A673 (cell line): ENCODE measurements around the gene PHACTR4. TPM values are rescaled to one million over a fixed set of nuclear protein-coding genes. Genes with fewer than 3 reads are reported as not detected.

Experiments used
- BruUV-seq: library from RNA; stranded (reverse); fragments of 400-500 nt; replicated peaks from 2 replicates; lab custom pipeline; 2021; lab: Mats Ljungman, UMichigan
- CTCF ChIA-PET: fragments of 300-600 bp; sonication (Branson Sonifier 250); formaldehyde crosslinking; loops from one replicate; lab custom pipeline; 2022; ENCODE audit warnings: antibody characterized with exemption; lab: Charles Lee
- POLR2A ChIA-PET: fragments of 300-600 bp; sonication (Branson Sonifier 250); formaldehyde crosslinking; loops from one replicate; lab custom pipeline; 2022; ENCODE audit warnings: antibody characterized with exemption; ENCODE audit not compliant: low non-redundant PET; lab: Charles Lee
- DNase-seq: peaks from one replicate; pipeline ENCODE4 v3.0.0-alpha.2; 2015; ENCODE audit warnings: low spot score
- H3K27ac ChIP-seq: fragments of 200-600 bp; sonication (generic); 2 replicates; pipeline ENCODE4 v1.5.1; 2016; ENCODE audit warnings: mixed run types, low read depth, mild to moderate bottlenecking, mixed read lengths, antibody characterized with exemption, low read length; ENCODE audit not compliant: poor library complexity, severe bottlenecking
- H3K27me3 ChIP-seq: fragments of 200-600 bp; sonication (generic); replicated peaks from 2 replicates; pipeline ENCODE4 v1.6.1; 2017; ENCODE audit warnings: mixed run types, low read depth, mild to moderate bottlenecking, mixed read lengths, antibody characterized with exemption, low read length; ENCODE audit not compliant: insufficient read depth, poor library complexity
- H3K36me3 ChIP-seq: fragments of 200-600 bp; sonication (generic); 2 replicates; pipeline ENCODE4 v1.6.1; 2016; ENCODE audit warnings: mixed run types, mild to moderate bottlenecking, mixed read lengths, antibody characterized with exemption, low read length; ENCODE audit not compliant: insufficient read depth, poor library complexity, severe bottlenecking
- H3K4me1 ChIP-seq: fragments of 200-600 bp; sonication (generic); 2 replicates; pipeline ENCODE4 v1.6.1; 2017; ENCODE audit warnings: mixed run types, mild to moderate bottlenecking, mixed read lengths, antibody characterized with exemption, low read length; ENCODE audit not compliant: insufficient read depth, poor library complexity, severe bottlenecking
- H3K4me3 ChIP-seq: fragments of 200-600 bp; sonication (generic); 2 replicates; pipeline ENCODE4 v1.5.1; 2016; ENCODE audit warnings: low read depth, mixed run types, mild to moderate bottlenecking, mixed read lengths, low read length; ENCODE audit not compliant: poor library complexity, severe bottlenecking
- H3K9me3 ChIP-seq: fragments of 200-600 bp; sonication (generic); 2 replicates; pipeline ENCODE4 v1.6.1; 2016; ENCODE audit warnings: mixed run types, low read depth, mild to moderate bottlenecking, mixed read lengths, antibody characterized with exemption, low read length; ENCODE audit not compliant: poor library complexity, severe bottlenecking
- CTCF ChIP-seq: fragments of 300-800, 200-600 bp; sonication (generic); conservative IDR thresholded peaks from 2 replicates; pipeline ENCODE4 v1.5.1; 2017; ENCODE audit warnings: low read depth, mild to moderate bottlenecking, antibody characterized with exemption, low read length, moderate library complexity, mixed read lengths
- EZH2 ChIP-seq: fragments of 200-600 bp; sonication (generic); IDR thresholded peaks from 2 replicates; pipeline ENCODE4 v1.6.1; 2017; ENCODE audit warnings: borderline replicate concordance, low read depth, mild to moderate bottlenecking, mixed read lengths, antibody characterized with exemption, low read length; ENCODE audit not compliant: poor library complexity, severe bottlenecking
- intact Hi-C: fragments of 100-400 bp; cut with micrococcal nuclease; formaldehyde crosslinking; loops from one replicate; pipeline ENCODE4 v1.10.0; 2022; ENCODE audit not compliant: unreplicated experiment
- total RNA-seq: library from RNA; stranded (reverse); gene quantifications from 2 replicates; pipeline ENCODE4 v1.2.3, GENCODE V29; 2021

Gene PHACTR4
- total RNA-seq, 1 experiment from 2014 or later: 63.4 TPM

- POLR2A ChIA-PET: interaction anchor here (0.5 to 0.6 kb wide), 2 partner anchors 316 to 1611 kb away, joined by 4 to 20 read pairs; no protein-coding TSS in a partner anchor
- Histone ChIP-seq H3K36me3 (peaks cover 61% of the 10 kb centered on the region), H3K9me3 (no peaks in the 10 kb centered on the region), H3K4me3 (peak overlapping the region; percentile 85), H3K27ac (peak overlapping the region; percentile 94), H3K4me1 (peaks cover 11% of the 10 kb centered on the region), H3K27me3 (no peaks in the 10 kb centered on the region)
- CTCF ChIA-PET: interaction anchor here (0.6 to 1.3 kb wide), 2 partner anchors 28 to 259 kb away, joined by 3 read pairs; no protein-coding TSS in a partner anchor
- intact Hi-C loops: loop anchor here (5.0 kb wide), 1 partner anchor 70 kb away; no protein-coding TSS in a partner anchor
- DNase-seq: peak; percentile 57
- BruUV-seq: no TSS peak
- no peak for TF ChIP-seq EZH2
- no peak for TF ChIP-seq CTCF
Measured at GRCh38 chr1:28507247-28507645, 137.7 kb downstream of the PHACTR4 start.

- intact Hi-C loops: loop anchor here (5.0 kb wide), 1 partner anchor 71 kb away; no protein-coding TSS in a partner anchor
- Histone ChIP-seq H3K9me3 (no peaks in the 10 kb centered on the region), H3K27ac (peak overlapping the region; percentile 94), H3K27me3 (no peaks in the 10 kb centered on the region), H3K4me1 (peaks cover 13% of the 10 kb centered on the region), H3K4me3 (peak overlapping the region; percentile 85), H3K36me3 (peaks cover 67% of the 10 kb centered on the region)
- no TSS peak for BruUV-seq
- TF ChIP-seq EZH2 (no peak), CTCF (no peak)
- ChIA-PET CTCF (interaction anchor here (1.3 kb wide), 1 partner anchor 260 kb away, joined by 3 read pairs; no protein-coding TSS in a partner anchor), POLR2A (interaction anchor here (0.6 kb wide), 1 partner anchor 316 kb away, joined by 20 read pairs; no protein-coding TSS in a partner anchor)
- DNase-seq: peak; percentile 39
Measured at GRCh38 chr1:28507646-28508434, 138.3 kb downstream of the PHACTR4 start.

- DNase-seq: peak; percentile 48
- intact Hi-C loops: loop anchor here (5.0 kb wide), 1 partner anchor 71 kb away; no protein-coding TSS in a partner anchor
- ChIA-PET CTCF (interaction anchor here (0.7 to 1.3 kb wide), 2 partner anchors 154 to 260 kb away, joined by 3 read pairs; no protein-coding TSS in a partner anchor), POLR2A (no interaction called here)
- H3K4me3 ChIP-seq: peak overlapping the region; percentile 85
- peak overlapping the region; percentile 94 for H3K27ac ChIP-seq
- H3K9me3 ChIP-seq: no peaks in the 10 kb centered on the region
- peaks cover 72% of the 10 kb centered on the region for H3K36me3 ChIP-seq
- peaks cover 13% of the 10 kb centered on the region for H3K4me1 ChIP-seq
- TF ChIP-seq EZH2: no peak
- TF ChIP-seq CTCF: no peak
- H3K27me3 ChIP-seq: no peaks in the 10 kb centered on the region
- BruUV-seq: no TSS peak
Measured at GRCh38 chr1:28508435-28508754, 138.9 kb downstream of the PHACTR4 start.
